ENCODE measurements around the gene VMP1.
"Not testable (repeated sequence)": the region's sequence is repeated elsewhere in the genome, so short reads cannot be mapped to it uniquely, and the experiment has no call there.

Gene VMP1

DNA sequence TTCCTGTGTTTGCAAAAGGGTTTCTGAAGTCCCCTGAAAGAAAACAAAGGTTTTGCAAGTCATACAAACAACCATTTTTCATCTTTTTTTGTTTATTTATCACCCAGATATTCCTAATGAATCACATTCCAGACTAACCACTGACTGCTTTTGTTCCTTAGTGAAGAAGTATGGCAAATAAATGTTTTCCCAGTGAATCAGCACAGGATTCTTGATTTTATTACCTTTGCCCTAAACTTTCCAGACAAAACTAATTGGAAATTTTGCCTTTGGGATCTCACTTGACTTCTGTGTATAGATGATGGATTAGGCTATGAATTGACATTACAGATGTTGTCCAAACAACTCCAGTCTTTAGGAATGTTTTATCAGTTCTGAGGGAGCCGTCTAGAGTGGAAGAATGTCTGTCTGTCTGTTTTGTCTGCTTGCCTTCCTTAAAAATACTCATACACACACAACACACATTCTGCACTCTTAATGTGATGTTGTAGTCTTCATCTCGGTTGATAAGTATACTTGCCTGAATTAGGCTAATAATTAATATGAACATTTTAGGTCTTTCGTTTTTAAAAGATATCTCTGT is 48.9 kb downstream of the VMP1 start:
- no peak for DNase-seq

DNA sequence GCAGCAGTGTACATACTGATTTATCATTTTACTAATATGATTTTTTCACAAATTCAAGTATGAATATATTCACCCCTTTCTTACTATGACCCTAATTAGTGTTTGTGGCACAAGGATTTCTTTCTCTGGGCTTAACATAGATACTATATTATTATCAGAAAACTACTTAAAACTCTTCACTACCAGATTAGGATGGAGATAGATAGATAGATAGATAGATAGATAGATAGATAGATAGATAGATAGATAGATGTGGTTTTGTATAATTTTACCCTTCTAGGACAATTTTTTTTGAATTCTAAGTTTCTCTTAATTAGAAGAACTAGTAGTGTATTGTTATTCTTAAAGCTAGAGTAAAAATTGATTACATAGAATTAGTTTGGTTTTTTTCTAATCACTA is 49.6 kb downstream of the VMP1 start:
- DNase-seq: no peak

DNA sequence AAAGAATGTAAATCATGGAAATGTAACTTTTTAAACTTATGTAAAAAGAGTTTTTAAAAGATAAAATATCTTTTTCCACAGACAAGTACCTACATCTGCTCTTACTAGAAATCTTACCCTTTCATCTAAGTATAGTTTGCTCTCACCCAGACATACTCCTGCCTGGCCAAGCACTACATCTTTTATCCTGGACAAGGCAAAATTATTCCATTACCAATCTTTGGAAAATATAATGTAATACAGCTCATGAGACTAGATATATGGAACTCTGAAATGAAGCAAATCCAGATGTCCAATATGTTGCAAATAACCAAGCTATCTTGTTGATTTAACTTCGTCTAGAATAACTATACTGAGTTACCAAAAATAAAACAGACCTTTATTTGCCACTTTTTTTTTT is 50.0 kb downstream of the VMP1 start:
- DNase-seq: no peak

DNA sequence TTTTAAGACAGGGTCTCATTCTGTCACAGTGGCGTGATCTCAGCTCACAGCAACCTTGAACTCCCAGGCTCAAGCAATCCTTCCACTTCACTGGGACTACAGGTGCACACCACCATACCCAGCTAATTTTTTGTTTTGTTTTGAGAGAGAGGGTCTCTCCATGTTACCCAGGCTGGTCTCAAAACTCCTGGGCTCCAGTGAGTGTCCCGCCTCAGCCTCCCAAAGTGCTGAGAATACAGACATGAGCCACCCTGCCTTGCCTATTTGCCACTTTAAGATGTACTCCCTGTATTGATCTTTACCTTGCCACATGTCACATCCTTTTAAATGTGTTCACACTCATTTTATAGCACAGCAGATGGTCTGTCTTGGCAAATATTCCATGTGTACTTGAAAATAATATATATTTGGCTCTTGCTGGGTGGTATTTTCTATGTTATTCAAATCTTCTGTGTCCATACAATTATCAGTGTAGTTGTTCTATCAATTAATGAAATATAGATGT is 50.5 kb downstream of the VMP1 start:
- DNase-seq: no peak

DNA sequence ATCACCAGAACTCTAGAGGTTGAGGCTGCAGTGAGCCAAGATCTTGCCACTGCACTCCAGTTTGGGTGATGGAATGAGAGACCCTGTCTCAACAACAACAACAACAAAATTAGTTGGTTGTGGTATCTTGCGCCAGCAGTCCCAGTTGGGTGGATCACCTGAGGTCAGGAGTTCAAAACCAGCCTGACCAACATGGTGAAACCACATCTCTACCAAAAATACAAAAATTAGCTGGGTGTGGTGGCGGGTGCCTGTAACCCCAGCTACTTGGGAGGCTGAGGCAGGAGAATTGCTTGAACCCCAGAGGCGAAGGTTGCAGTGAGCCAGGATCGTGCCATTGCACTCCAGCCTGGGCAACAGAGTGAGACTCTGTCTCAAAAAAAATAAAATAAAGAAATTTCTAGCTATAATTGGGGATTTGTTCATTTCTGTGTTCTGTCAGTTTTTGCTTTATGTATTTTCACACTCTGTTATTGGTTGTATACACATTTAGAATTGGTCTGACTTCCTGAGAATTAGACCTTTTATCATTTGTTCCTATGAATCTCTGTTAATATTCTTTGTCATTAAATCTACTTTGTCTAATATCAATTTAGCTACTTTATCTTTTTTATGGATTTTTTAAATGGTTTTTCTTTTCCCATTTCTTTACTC is 51.7 kb downstream of the VMP1 start:
- DNase-seq: not testable (repeated sequence)

DNA sequence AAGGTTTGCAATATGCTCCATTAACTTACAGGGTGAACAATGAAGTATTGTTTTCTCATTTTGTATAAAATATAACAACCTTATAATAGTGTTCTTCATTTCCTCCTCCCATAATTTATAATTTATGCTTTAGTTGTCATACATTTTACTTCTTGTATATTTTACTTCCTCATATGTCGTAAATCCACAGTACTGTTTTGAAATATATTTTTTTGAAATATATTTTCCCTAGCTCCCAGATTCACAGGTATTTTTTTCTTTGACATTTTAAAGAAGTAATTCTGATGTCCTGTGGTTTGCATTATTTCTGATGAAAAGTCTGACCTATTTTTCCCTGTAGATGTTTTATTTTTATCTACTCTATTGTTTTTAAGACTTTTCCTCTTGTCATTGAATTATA is 52.7 kb downstream of the VMP1 start:
- DNase-seq: no peak

DNA sequence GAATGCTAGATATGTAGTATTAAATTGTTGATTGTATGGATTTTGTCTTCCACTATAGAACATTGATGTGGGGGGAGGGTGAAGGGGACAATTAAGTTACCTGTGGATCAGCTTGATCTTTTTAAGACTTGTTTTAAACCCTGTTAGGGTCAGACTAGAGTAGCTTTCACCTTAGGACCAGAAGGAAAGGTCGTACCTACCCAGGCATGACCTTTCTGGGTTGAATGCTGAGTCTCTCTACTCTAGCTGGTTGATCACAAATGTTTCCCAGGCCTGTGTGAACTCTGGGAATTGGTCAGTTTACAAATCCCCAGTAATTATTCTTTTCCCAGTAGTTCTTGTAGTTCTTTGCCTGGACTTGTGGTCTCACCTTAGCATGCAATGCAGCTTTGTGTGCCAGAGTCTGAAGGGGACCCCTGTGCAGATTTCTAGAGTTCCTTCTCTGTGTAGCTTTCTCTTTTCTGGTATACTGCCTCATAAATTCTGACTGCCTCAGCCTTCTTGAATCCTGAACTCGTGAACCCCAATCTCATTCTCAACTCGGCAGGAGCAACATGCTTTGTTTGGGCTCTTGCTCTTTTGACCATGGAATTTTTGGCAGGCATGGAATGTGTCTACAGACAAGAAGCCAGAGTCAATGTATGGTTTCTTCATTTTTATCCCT is 54.1 kb downstream of the VMP1 start:
- no peak for DNase-seq

DNA sequence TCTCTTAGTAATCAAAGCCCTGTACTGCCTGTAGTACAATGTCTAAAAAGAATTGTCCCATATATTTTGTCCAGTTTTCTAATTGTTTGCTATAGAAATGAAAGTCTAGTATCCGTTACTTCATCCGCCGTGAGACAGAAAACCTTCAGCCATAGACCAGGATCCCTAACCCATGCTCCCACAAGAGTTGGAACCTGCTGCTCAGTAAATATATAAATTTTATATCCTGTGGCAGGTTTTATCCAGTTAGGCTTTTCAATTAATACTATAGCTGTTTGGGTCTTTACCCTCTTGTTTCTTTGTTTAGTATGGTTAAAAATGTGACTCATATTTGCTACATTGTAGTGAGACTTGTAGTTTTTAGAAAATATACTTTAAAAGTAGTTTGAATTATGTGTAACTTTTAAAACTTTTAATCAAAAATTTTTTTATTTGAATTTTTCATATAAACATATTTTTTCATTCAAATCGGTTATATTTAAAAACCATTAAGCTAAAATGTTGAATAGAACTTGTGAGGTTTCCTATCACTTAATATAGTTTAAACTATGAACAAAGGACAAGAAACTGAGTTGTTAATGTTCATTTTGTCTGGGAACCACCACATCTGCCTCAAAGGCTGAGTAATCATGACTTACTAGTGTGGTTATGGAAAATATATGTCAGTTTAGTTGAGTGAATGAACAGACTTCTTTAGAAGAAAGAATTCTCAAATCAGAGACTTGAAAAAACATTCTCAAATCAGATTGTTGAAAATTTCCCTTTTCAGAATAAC is 54.8 kb downstream of the VMP1 start:
- no peak for DNase-seq

DNA sequence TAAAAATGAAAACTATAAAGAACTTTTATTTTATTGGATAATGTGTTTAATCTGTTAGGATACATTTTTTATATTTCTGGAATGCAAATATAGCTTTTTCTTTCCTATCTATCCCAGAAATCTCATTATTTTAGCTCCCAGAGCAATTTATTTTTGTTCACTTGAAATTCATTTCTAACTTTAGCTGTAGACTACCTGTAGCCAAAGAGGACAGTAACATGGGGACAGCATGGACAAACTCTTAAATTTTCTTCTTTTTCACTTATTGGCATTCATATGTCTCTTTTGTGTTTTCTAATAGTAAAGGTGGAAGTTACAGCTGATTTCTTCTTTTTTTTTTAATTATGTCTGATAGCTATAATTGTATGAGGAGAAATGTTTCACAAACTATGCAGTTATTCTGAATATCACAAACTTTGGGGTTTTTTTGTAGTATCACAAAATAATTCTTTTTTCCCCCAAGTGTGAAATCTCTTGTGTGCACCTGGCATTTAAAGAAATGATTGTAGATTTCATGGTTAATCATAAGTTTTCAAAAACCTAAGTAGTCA is 55.4 kb downstream of the VMP1 start:
- DNase-seq: no peak

DNA sequence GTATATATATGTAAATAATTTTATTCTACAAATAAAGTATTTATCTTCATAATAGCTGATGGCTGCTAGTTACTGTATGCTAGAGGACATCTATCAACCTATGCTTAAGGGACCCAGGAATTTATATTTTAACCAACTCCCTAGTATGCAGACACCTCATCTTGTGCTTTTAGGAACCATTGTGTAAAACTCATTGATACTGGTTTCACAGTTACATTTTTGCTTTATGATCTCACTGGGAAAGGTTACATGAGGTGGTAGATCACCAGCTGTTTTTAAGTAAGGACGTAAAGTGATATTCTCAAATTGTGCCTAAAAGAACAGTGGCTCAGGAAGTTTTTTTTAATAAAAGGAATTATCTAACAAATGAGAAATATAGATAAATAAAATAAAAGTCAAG is 56.4 kb downstream of the VMP1 start:
- DNase-seq: no peak

DNA sequence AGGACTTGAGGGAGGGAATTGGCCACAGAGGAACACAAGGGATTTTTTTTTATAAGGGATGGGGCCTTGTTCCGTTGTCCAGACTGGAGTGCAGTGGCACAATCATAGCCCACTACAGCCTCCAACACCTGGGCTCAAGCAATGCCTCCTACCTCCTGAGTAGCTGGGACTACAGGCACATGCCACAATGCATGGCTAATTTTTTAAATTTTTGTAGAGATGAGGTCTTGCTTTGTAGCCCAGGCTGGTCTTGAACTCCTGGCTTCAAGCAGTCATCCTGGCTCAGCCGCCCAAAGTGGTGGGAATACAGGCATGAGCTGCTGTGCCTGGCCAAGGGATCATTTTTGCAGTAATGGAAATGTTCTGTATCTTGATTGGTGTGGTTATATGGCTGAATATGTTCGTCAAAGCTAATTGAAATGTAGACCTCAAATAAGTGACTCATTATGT is 56.9 kb downstream of the VMP1 start:
- no peak for DNase-seq

DNA sequence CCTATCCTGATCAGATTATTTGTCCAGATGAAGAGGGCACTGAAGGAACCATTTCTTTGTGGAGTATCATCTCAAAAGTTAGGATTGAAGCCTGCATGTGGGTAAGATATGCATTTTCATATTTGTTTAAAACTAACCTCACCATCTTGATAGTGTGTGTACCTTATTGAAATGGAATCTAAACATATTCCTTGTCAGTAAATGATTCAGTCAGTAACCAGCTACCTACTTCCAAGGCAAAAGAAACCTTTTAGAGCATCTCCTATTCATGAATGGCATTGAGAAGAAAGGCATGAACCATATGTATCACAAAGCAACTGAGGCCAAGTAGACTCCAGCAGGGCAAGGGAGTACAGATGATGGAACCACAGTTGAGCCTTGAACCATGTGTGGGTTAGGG is 57.6 kb downstream of the VMP1 start:
- DNase-seq: no peak

DNA sequence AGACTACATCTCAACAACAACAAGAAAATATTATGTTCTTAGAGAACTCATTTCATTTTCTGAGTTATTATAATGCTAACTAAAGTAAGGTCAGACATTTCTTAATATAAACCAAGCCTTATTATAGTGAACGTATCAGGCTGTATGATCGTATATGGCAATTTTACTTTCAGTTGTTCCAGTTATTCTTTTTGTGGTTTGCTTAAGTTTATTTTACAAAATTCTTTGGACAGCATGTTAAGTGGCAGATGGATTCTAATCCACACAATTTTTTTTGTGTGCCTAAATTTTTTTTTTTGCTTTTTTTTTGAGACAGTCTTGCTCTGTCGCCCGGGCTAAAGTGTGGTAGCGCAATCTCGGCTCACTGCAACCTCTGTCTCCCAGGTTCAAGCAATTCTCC is 59.0 kb downstream of the VMP1 start:
- DNase-seq: no peak

DNA sequence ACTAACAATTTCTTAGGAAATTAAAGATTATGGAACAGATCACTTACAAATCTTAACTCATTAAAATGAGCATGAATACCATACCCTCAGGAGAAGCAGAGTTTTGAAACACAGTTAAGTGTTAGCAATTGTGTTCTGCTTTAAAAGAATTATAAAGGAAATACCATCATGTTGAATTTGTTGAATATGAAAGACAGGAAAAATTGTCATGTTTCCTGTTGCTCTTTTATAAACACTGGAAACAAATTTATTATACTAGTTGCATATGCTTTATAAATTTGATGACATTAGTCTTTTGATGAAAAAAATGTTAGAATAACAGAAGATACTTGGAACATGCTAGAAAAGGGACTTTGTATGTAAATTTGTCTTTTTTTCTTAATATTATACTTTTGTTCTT is 59.7 kb downstream of the VMP1 start:
- no peak for DNase-seq

DNA sequence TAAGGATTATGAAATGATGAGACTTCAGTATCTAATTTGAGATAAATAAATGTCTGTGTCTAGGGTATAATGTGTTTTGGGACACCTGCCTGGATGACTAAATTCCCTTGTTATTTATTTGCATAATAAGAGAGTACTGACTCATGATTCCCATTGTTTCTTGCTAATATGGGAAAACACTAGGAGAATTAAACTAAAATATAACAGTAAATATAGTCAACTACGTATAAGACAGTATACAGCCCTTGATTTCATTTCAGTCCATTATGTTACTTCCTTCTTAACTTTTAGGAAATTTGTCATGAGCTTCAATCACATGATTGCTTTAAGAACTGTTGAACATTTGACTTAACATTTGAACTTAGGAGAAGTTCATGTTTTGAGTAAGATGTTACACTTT is 62.4 kb downstream of the VMP1 start:
- no peak for DNase-seq

DNA sequence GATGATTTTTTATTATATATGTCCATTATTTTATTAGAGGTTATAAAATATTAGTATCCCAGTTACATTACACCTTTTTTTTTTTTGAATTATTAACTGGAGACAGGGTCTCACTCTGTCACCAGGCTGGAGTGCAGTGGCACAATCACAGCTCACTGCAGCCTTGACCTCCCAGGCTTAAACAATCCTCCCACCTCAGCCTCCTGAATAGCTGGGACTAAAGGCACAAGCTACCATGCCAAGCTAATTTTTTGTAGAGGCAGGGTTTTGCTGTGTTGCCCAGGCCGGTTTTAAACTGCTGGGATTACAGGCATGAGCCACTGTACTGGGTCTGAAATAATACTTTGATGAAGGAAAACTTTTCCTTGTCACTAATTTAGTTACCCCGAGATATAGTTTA is 63.6 kb downstream of the VMP1 start:
- DNase-seq: no peak

DNA sequence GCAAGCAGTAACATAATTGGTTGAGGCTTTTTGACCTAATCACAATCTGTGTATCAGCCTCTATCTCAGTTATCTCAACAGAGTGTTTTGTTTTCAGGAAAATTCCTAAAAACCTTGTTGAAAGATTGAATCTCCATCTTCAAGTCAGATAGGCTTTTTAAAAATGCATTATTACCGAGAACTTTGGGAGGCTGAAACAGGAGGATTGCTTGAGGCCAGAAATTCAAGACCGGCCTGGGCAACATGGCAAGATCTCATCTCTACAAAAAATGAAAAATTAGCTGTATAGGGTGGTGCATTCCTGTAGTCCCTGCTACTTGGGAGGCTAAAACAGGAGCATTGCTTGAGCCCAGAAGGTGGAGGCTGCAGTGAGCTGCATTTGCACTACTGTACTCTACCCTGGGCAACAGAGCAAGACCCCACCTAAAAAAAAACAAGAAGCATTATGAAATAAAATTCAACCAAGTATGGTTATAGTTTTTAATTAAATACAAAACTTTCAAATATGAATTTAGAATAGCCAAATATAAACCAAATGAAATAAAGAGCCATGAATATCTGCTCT is 68.4 kb downstream of the VMP1 start:
- DNase-seq: no peak

DNA sequence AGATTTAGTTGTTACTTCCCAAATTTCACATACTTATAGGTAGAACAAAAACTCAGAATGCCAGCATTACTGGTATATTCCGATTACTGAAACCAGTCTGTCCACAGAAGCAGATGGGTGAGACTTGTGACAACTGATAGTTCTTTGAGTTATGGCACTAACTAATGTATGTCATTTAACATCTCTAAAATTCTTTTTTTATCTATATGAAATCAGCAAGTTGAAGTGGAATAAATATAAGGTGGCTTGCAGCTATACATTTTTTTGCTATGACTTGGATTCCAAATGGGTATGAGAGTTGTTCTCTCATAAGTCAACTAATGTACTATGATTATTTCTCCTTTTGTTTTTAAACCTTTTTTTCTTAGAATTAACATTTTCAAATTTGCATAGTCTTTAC is 69.1 kb downstream of the VMP1 start:
- DNase-seq: no peak

DNA sequence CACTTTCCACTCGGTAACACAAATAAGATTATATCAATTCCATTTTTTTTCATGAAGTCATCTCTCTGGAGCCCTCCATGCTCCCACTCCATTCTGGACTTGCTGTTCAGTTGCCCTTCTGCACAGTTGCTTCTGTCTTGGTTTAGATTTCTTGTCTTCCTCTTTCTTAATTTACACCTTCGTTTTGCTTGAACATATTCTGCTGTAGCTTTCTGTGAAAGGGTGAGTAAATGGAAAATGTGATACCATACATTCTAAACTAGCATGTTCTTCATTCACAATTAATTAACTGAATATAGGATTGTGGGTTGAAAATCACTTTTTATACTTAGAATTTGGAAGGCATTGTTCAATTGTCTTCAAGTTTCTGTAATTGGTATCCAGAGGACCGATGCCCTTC is 69.6 kb downstream of the VMP1 start:
- DNase-seq: no peak

DNA sequence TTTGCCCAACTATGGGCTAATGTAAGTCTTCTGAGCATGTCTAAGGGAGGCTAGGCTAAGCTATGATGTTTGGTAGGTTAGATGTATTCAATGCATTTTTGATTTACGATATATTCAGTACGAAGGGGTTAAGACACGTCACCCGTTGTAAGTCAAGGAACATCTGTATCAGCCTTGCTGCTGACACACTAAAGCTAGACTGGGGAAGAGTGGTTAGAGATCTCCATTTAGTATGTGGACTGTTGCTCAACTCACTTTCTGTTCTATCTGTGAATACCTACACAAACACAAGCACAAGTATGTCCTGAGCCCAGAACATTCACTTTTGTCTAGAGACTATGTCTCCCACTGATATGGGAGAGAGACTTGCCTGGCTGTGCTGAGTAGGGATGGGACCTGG is 71.5 kb downstream of the VMP1 start:
- no peak for DNase-seq

DNA sequence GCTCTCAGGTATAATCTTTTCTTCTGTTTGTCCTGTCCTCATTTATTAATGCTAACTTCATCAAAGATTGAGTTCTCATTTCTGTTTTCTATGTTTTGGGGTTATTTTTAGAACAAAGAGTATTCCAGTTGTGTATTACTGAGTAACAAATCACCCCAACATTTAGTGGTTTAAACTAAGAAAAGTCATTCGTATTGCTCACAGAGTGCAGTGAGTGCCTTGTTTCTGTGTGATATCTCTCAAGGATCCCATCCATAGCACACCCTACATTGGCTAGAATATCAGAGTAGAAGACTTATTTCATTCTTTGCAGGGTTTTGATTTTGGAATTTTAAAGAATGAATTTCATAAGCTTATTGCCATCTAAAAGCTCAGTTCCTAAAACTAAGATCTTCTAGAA is 72.1 kb downstream of the VMP1 start:
- no peak for DNase-seq

DNA sequence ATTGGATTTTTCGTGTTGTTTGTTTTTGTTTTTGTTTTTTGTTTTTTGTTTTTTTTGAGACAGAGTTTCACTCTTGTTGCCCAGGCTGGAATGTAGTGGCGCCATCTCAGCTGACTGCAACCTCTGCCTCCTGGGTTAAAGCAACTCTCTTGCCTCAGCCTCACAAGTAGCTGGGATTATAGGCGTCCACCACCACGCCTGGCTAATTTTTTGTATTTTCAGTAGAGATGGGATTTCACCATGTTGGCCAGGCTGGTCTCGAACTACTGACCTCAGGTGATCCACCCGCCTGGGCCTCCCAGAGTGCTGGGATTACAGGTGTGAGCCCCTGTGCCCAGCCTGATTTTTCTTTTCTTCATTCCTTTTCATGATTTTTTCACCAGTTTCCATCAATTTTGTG is 73.1 kb downstream of the VMP1 start:
- DNase-seq: not testable (repeated sequence)
